ENCODE data around the gene OR52N4.
"Not testable (repeated sequence)": the region's sequence is repeated elsewhere in the genome, so short reads cannot be mapped to it uniquely, and the experiment has no call there.

The OR52N4 gene

GRCh38 chr11:5753943-5754342, at the start of gene OR52N4:
OR52N4 (plus strand) TSS chr11:5754243; CDS start chr11:5754741, 498 bp downstream.
- no peak for DNase-seq (ENCODE audit: low spot score)

- no peak for DNase-seq (ENCODE audit: low spot score)
Measured at GRCh38 chr11:5705688-5706087, 48.4 kb upstream of the OR52N4 start.

- DNase-seq (ENCODE audit: low spot score) = no peak
Measured at GRCh38 chr11:5712507-5712906, 41.5 kb upstream of the OR52N4 start.

GRCh38 chr11:5713695-5714094, 40.3 kb upstream of the OR52N4 start:
- DNase-seq (ENCODE audit: low spot score) = no peak

- DNase-seq (ENCODE audit: low spot score) = not testable (repeated sequence)
Measured at GRCh38 chr11:5716518-5716917, 37.5 kb upstream of the OR52N4 start.

- DNase-seq (ENCODE audit: low spot score) = no peak
Measured at GRCh38 chr11:5719703-5720495, 34.1 kb upstream of the OR52N4 start.

- no peak for DNase-seq (ENCODE audit: low spot score)
Measured at GRCh38 chr11:5722622-5723021, 31.4 kb upstream of the OR52N4 start.

GRCh38 chr11:5726351-5726750, 27.7 kb upstream of the OR52N4 start:
- no peak for DNase-seq (ENCODE audit: low spot score)

- DNase-seq (ENCODE audit: low spot score) = no peak
Measured at GRCh38 chr11:5727691-5728090, 26.4 kb upstream of the OR52N4 start.

GRCh38 chr11:5736396-5736795, 17.6 kb upstream of the OR52N4 start, which contains the start of gene OR56B1:
OR56B1 (plus strand) TSS chr11:5736448; CDS start chr11:5736517, 69 bp downstream.
- DNase-seq (ENCODE audit: low spot score) = no peak

GRCh38 chr11:5737091-5737490, 17.0 kb upstream of the OR52N4 start:
- no peak for DNase-seq (ENCODE audit: low spot score)

GRCh38 chr11:5737670-5738392, 16.2 kb upstream of the OR52N4 start:
- DNase-seq (ENCODE audit: low spot score) = no peak

GRCh38 chr11:5738431-5738830, 15.6 kb upstream of the OR52N4 start:
- no peak for DNase-seq (ENCODE audit: low spot score)

- no peak for DNase-seq (ENCODE audit: low spot score)
Measured at GRCh38 chr11:5746614-5747013, 7.4 kb upstream of the OR52N4 start.

GRCh38 chr11:5749836-5750235, 4.2 kb upstream of the OR52N4 start:
- DNase-seq (ENCODE audit: low spot score) = no peak

GRCh38 chr11:5767056-5767455, 13.0 kb downstream of the OR52N4 start:
- no peak for DNase-seq (ENCODE audit: low spot score)

GRCh38 chr11:5783255-5783654, 29.2 kb downstream of the OR52N4 start, which contains the start of gene OR52N5:
OR52N5 (minus strand) TSS chr11:5783355; CDS start chr11:5778634, 4,721 bp downstream.
- no peak for DNase-seq (ENCODE audit: low spot score)

GRCh38 chr11:5791165-5791564, 37.1 kb downstream of the OR52N4 start, which contains the start of gene OR52N1:
OR52N1 (minus strand) TSS chr11:5791265; CDS start chr11:5788816, 2,449 bp downstream.
- no peak for DNase-seq (ENCODE audit: low spot score)

GRCh38 chr11:5796541-5796940, 42.5 kb downstream of the OR52N4 start:
- no peak for DNase-seq (ENCODE audit: low spot score)

GRCh38 chr11:5803982-5804381, 49.9 kb downstream of the OR52N4 start:
- no peak for DNase-seq (ENCODE audit: low spot score)
